Right lobe of liver (tissue), 4 donors: ENCODE results near the gene ADCY1.

Experiments
- POLR2A ChIP-seq: fragments of 450-650 bp; IDR thresholded peaks from one replicate; pipeline ENCODE4 v1.6.1; 2017; ENCODE audit warnings: antibody characterized with exemption, mild to moderate bottlenecking
- TF ChIP-seq, protein P1 (sequence below), 4 donors: fragments of 200-600 bp in 3 of 4; fragments of 450-650 bp in 1 of 4; IDR thresholded peaks; one replicate each; pipeline versions ENCODE4 v1.5.1 to v1.8.0; 2016 to 2022; ENCODE audit warnings: antibody characterized with exemption in 4 of 4, mild to moderate bottlenecking in 2 of 4
- donor health status: DM: no; HTN: no; CAD: no.
- donor health status: DM: no; HTN: no; CAD: no.
- donor health status: DM: no; HTN: yes; CAD: no.

DNA sequence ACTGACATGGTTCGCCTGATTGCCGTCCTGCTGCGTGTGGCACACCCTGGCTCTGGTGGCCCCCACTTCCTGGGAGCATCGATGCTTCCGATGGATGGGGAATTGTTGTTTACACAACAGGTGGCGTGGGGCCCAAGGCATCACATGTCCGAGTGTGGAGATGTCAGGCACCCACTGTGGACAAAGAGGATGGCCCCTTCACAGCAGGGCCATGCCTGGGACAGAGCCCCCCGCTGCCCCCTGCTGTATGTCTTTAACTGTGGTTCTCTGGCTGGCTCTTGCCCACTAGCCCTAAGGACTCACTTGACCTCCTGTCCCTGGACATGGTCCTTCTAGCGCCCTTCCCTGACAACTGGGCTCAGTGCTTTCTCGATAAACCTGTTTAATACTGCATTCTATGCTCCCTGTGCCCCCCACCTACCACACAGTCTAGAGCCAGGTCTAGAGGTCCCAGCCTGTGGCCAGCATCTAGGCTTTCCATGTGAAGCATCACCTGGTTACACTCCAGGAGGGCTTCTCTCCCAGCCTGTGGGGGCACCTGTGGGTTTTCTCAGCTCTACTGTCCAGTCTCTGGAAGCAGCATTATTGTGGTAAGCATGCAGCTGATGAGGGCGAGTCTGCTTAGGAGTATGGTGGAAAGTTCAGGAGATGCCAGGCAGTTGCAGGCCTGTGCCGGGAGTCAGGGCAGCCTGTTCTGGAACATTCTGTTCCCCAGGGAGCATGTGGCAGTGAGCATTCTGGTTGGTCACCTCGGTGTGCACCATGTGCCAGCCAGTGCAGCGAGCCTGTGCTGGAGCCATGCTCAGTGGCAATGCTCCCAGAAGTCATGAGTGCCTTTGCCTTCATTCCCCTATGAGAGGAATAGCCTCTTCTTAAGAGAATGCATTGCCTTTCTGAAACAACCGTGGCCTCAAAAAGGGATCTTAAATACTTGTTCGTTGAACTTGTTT lies 10.4 kb downstream of the ADCY1 start:
- TF ChIP-seq, protein P1, sequence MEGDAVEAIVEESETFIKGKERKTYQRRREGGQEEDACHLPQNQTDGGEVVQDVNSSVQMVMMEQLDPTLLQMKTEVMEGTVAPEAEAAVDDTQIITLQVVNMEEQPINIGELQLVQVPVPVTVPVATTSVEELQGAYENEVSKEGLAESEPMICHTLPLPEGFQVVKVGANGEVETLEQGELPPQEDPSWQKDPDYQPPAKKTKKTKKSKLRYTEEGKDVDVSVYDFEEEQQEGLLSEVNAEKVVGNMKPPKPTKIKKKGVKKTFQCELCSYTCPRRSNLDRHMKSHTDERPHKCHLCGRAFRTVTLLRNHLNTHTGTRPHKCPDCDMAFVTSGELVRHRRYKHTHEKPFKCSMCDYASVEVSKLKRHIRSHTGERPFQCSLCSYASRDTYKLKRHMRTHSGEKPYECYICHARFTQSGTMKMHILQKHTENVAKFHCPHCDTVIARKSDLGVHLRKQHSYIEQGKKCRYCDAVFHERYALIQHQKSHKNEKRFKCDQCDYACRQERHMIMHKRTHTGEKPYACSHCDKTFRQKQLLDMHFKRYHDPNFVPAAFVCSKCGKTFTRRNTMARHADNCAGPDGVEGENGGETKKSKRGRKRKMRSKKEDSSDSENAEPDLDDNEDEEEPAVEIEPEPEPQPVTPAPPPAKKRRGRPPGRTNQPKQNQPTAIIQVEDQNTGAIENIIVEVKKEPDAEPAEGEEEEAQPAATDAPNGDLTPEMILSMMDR (IDR thresholded peaks at IDR 0.05), result no peak
- TF ChIP-seq POLR2A, result no peak
